Ramos (cell line): Measurements from ENCODE around the gene LYSET.
"Not testable (repeated sequence)": the region's sequence is repeated elsewhere in the genome, so short reads cannot be mapped to it uniquely, and the experiment has no call there.

Experiments
- in situ Hi-C: fragments of 300-500 bp; cut with MboI; formaldehyde crosslinking; loops from one replicate; pipeline ENCODE4 v1.14.3; 2022; ENCODE audit warnings: low sequenced_read_pairs; ENCODE audit not compliant: unreplicated experiment

Gene LYSET, protein sequence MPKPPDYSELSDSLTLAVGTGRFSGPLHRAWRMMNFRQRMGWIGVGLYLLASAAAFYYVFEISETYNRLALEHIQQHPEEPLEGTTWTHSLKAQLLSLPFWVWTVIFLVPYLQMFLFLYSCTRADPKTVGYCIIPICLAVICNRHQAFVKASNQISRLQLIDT

DNA sequence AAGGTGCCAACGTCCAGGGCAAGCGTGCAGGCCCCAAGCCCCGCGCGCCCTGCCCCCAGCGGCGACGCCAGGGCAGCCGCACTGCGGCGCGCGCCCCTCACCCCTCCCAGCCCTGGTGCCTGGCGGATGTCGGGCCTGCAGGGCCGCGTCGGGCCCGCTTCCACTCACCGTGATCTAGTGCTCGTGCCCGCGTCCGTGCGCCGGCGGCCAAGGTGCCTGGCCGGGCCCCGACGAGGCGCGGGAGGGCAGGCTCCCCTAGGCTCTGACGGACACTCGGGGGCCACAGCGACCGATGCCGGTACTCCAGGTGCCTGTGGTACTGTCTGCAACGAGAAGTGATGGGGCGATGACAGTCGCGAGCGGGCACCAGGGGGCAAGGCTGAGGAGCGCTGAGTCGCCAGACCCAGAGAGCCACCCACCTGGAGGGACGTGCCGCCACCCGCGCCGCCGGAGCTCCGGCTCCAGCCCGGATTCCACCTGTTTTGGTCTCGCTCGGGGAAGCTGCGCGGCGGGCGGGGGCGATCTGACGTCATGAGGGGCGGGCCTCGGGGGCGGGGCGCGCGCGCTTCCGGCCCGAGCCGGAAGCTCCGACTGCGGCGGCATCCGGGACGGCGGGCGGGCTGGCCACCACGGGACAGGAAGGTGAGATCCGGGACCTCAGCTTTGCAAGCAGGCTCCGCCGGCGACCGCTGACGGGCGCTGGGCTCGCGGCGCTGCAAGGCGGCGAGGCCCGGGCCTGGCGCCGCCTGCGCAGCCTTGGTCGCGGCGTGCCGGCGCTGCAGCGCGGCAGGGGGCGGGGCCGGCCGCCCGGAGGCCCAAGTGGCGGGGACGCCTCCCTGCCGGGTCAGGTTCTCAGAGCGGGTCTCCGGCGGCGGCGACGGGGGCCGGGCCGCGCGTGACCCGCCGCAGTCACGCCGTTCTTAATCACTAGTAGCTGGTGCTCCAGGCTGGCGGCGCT is at the start of gene LYSET, which contains the start of gene MOAP1:
Gene LYSET, plus strand, starts transcription at position 927 of the 958 bp plus-strand sequence. CDS start 89 bp downstream, outside the sequence.
Gene MOAP1, minus strand, starts transcription at position 507 of the 958 bp plus-strand sequence. CDS start 655 bp downstream, outside the sequence.
- in situ Hi-C loops = no loop called here

DNA sequence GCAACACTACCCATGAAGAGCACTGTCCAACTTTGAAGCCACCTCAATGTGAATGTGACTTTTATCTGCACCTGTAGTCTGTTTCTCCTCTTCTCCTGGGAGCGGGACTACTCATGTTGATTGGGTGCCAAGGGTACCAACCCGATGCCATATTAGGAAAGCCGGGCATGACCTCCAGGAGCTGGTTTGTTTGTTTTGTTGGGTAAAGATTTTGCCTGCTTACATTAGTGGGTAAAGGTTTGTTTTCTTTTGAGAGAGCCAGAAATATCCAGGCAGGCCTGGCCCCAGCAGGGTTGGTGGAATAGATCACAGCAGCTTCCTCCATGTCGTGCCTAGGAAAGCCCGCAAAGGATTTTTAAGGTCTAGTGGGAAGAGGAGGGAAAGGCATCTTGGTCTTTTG is 49.7 kb upstream of the LYSET start:
- in situ Hi-C loops = loop anchor here (5.0 kb wide), 1 partner anchor 183 kb away; no protein-coding TSS in a partner anchor

- in situ Hi-C loops = loop anchor here (5.0 kb wide), 1 partner anchor 184 kb away; no protein-coding TSS in a partner anchor
Observed at GRCh38 chr14:93136009-93136408, 49.1 kb upstream of the LYSET start.

- in situ Hi-C loops = loop anchor here (5.0 kb wide), 1 partner anchor 184 kb away; no protein-coding TSS in a partner anchor
Observed at GRCh38 chr14:93136508-93136907, 48.6 kb upstream of the LYSET start.

- in situ Hi-C loops = loop anchor here (5.0 kb wide), 1 partner anchor 186 kb away; no protein-coding TSS in a partner anchor
Observed at GRCh38 chr14:93137864-93138263, 47.3 kb upstream of the LYSET start.

DNA sequence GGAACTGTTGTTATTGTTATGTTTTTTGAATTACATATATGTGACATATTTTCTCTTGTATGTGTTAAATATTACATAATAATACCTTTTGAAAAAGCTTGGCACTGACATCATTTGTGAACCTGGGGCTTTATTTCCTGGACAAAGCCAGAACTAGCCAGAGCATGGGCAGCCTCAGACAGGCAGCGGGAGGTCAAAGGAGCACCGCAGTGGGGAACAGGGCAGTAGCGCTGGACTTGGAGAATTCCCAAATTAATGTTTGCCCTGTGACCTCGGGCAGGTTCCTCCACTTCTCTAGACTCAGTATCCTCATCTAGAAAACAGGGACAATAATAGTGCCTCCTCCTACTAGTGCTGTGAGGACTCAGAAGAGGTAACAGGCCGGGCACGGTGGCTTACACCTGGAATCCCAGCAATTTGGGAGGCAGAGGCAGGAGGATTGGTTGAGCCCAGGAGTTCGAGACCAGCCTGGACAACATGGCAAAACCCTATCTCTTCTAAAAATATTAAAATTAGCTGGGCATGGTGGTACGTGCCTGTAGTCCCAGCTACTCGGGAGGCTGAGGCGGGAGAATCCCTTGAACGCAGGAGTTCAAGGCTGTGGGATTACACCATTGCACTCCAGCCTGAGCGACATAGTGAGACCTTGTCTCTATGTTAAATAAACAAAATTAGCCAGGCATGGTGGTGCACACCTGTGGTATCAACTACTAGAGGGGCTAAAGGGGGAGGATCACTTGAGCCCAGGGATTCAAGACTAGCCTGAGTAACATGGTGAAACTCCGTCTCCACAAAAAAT is 42.1 kb upstream of the LYSET start:
- in situ Hi-C loops = no loop called here

DNA sequence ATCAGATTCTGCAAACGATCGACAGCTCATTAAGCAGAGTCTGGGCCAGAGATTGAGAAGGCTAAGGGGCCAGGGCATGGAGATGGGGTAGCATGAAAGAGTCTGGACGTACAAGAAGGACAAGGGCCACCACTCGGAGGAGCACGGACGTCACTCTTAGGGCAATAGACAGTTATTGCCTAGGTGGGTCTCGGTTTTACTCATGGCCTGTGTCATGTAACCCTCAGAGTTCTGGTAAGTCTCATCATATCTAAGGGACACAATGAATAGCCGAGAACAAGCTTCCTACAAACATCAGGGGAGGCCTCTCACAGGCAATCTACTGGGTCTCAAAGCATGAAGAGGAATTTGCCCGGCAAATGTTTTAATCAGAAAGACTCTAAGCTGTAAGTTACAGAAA is 39.0 kb upstream of the LYSET start:
- in situ Hi-C loops = no loop called here

GRCh38 chr14:93148979-93149378 is 36.1 kb upstream of the LYSET start:
- in situ Hi-C loops = no loop called here

GRCh38 chr14:93150227-93151208 is 34.6 kb upstream of the LYSET start:
- in situ Hi-C loops = no loop called here

- in situ Hi-C loops = no loop called here
Observed at GRCh38 chr14:93153121-93153520, 32.0 kb upstream of the LYSET start.

DNA sequence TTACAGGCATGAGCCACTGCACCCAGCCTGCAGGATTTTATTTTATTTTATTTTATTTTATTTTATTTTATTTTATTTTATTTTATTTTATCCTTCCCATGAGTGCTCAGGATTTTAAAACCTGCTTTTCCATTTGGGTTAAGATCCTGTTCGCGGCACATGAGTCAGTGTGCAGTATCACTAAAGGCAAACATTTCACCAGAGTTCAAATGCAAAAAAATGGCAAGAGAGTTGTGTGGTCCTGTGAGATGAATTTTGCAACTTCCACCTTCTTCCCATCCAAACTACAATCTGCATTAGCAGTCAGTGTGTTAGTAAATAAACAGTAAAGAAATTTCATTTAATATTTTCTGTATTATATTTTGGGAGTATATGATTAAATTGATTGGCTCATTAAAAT is 29.4 kb upstream of the LYSET start:
- in situ Hi-C loops = no loop called here

DNA sequence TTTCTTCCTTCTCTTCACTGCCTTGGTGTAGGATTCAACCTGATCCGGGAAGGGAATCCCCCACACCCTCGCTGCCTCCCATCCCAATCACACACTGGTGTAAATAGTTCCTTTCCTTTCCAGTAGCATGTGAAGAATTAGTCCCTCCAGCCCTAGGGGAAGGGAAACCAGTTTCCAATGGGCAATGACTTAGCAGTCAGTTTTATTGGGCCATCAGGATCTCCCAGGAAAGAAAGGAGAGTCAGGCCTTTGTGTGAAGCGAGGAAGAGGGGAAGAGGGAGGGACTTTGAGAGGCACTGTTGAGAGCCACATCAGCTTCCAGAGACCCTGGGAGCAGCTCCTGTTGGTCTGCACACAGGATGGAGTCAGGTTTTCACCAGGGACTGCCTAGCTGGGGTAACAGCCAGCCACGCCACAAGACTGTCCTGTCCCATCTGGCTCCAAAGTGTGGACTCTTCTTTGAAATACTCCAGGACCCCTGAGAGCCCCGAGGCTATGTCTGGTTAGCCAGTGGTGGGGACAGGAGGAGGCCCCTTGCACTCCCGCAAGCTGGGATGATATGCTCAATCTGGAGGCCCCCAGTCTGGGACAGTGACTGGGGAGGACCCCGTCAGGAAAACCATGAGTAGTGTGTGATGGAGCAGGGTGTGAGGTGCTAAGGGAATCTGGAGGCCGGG is 28.3 kb upstream of the LYSET start:
- in situ Hi-C loops = no loop called here

- in situ Hi-C loops = not testable (repeated sequence)
Observed at GRCh38 chr14:93158349-93158748, 26.8 kb upstream of the LYSET start.

GRCh38 chr14:93159625-93160352 is 25.3 kb upstream of the LYSET start:
- in situ Hi-C loops = not testable (repeated sequence)

DNA sequence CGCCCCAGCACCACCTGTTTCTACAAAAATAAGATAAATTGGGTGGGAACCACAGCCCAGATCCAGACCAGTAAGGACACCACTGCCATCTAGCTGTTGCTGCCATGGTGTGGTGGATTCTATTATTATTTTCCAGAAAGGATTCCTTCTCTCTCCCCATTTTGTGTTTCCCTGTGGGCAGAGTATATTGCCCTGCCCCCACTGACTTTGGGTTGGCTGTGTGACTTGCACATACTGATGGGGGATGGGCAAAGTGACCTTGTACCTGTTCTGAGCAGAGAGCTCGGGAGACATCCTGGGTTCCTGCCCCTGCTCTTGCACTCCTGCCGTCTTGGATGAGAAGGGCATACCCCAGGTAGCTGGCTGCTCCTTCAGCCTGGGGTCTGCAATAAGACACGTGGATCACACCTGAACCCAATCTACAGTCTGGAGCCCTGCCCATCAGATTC is 24.7 kb upstream of the LYSET start:
- in situ Hi-C loops = no loop called here

DNA sequence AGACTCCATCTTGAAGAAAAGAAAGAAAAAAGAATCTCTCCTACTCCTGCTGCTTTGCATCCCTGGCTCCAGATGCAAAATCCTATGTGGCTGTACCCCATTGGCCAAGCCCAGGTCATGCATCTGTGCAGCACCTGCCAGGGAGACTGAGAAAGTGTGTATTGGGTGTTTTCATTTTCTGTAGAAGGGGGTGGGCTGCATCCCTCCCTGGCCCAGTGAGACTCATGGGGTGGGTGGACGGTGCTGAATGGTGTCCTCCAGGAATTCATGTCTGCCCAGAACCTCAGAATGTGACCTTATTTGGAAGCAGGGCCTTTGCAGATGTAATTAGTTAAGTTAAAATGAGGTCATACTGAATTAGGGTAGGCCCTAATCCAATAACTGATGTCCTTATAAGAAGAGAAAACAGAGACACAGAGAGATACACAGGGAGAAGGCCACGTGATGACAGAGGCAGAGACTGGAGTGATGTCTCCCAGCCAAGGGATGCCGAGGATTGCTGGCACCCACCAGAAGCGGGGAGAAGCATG is 23.6 kb upstream of the LYSET start:
- in situ Hi-C loops = no loop called here

- in situ Hi-C loops = no loop called here
Observed at GRCh38 chr14:93163564-93163963, 21.6 kb upstream of the LYSET start.
